K562 (cell line): ENCODE data around the gene MTA2. TPM values are rescaled to one million over a fixed set of nuclear protein-coding genes. Genes with fewer than 3 reads are reported as not detected.

ENCODE experiments used
- CXXC5 ChIP-seq: fragments of 250-450 bp; sonication (Bioruptor Pico); IDR thresholded peaks from 2 replicates; pipeline ENCODE4 v1.8.0; 2022; ENCODE audit warnings: inconsistent platforms, mild to moderate bottlenecking, moderate library complexity
- EP300 ChIP-seq: IDR thresholded peaks from 2 replicates; pipeline ENCODE4 v1.6.1; 2012; ENCODE audit warnings: low read length, improper control_type of control experiment
- FOXP1 ChIP-seq: sonication (generic); formaldehyde crosslinking; IDR thresholded peaks from 2 replicates; pipeline ENCODE4 v1.8.0; 2022; ENCODE audit warnings: mild to moderate bottlenecking, missing genetic modification reagents
- HDAC2 ChIP-seq: fragments of 450-650 bp; IDR thresholded peaks from 2 replicates; pipeline ENCODE4 v1.6.1; 2016; ENCODE audit warnings: mild to moderate bottlenecking
- KLF1 ChIP-seq: fragments of 450-650 bp; IDR thresholded peaks from 2 replicates; pipeline ENCODE4 v1.6.1; 2016; ENCODE audit warnings: missing genetic modification characterization, missing compliant biosample characterization
- PHTF2 ChIP-seq: fragments of 250-450 bp; sonication (Bioruptor Pico); IDR thresholded peaks from 2 replicates; pipeline ENCODE4 v1.5.0; 2021; ENCODE audit warnings: mild to moderate bottlenecking
- RBM22 ChIP-seq: fragments of 200-400 bp; formaldehyde crosslinking; IDR thresholded peaks from 2 replicates; pipeline ENCODE4 v1.6.1; 2018; ENCODE audit warnings: low read length, low read depth; ENCODE audit not compliant: poor library complexity, severe bottlenecking
- RBM39 ChIP-seq: fragments of 200-400 bp; formaldehyde crosslinking; optimal IDR thresholded peaks from 2 replicates; pipeline ENCODE3; 2018; ENCODE audit warnings: low read depth, low read length
- RNF2 ChIP-seq: sonication (generic); IDR thresholded peaks from 2 replicates; pipeline ENCODE4 v1.6.1; 2016
- RUNX1 ChIP-seq: sonication (generic); IDR thresholded peaks from 2 replicates; pipeline ENCODE4 v1.6.1; 2016; ENCODE audit warnings: antibody characterized with exemption, low read depth
- SMARCB1 ChIP-seq: IDR thresholded peaks from 2 replicates; pipeline ENCODE4 v1.6.1; 2011; ENCODE audit warnings: improper control_type of control experiment, low read depth; ENCODE audit not compliant: insufficient read length
- STAG1 ChIP-seq: sonication (generic); formaldehyde crosslinking; IDR thresholded peaks from 2 replicates; pipeline ENCODE4 v1.5.0; 2020; ENCODE audit warnings: missing genetic modification reagents, borderline replicate concordance
- TAF7 ChIP-seq: fragments of 450-650 bp; IDR thresholded peaks from 2 replicates; pipeline ENCODE4 v1.6.1; 2016; ENCODE audit warnings: missing genetic modification characterization, missing compliant biosample characterization
- TEAD2 ChIP-seq: fragments of 450-650 bp; IDR thresholded peaks from 2 replicates; pipeline ENCODE4 v1.6.1; 2016; ENCODE audit warnings: missing genetic modification characterization, control low read depth, missing compliant biosample characterization
- THAP7 ChIP-seq: fragments of 250-450 bp; sonication (Bioruptor Pico); IDR thresholded peaks from 2 replicates; pipeline ENCODE4 v1.5.0; 2021
- ZKSCAN1 ChIP-seq: fragments of 150-350 bp; IDR thresholded peaks from 2 replicates; pipeline ENCODE4 v1.6.1; 2016; ENCODE audit warnings: low read depth, low read length
- ZNF143 ChIP-seq: sonication (generic); formaldehyde crosslinking; IDR thresholded peaks from 2 replicates; pipeline ENCODE4 v1.9.0; 2022; ENCODE audit warnings: mild to moderate bottlenecking, missing genetic modification reagents
- ZNF444 ChIP-seq: fragments of 250-450 bp; sonication (Bioruptor Pico); IDR thresholded peaks from 2 replicates; pipeline ENCODE4 v1.4.0; 2020; ENCODE audit warnings: mild to moderate bottlenecking, moderate library complexity
- ZNF561 ChIP-seq: fragments of 450-650 bp; formaldehyde crosslinking; conservative IDR thresholded peaks from 2 replicates; pipeline ENCODE4 v1.4.0; 2020; ENCODE audit warnings: mild to moderate bottlenecking, moderate library complexity
- ZNF57 ChIP-seq: fragments of 450-650 bp; formaldehyde crosslinking; IDR thresholded peaks from 2 replicates; pipeline ENCODE4 v1.4.0; 2020; ENCODE audit warnings: mild to moderate bottlenecking, moderate library complexity
- ZNF75A ChIP-seq: fragments of 450-650 bp; formaldehyde crosslinking; IDR thresholded peaks from 2 replicates; pipeline ENCODE4 v1.4.0; 2020; ENCODE audit warnings: mild to moderate bottlenecking
- ZNF778 ChIP-seq: fragments of 450-650 bp; formaldehyde crosslinking; IDR thresholded peaks from 2 replicates; pipeline ENCODE4 v1.4.0; 2020; ENCODE audit warnings: mild to moderate bottlenecking, moderate library complexity
- ZNF785 ChIP-seq: fragments of 250-450 bp; sonication (Bioruptor Pico); IDR thresholded peaks from 2 replicates; pipeline ENCODE4 v1.4.0; 2020; ENCODE audit warnings: mild to moderate bottlenecking
- ZSCAN32 ChIP-seq: fragments of 450-650 bp; formaldehyde crosslinking; IDR thresholded peaks from 2 replicates; pipeline ENCODE4 v1.4.0; 2020; ENCODE audit warnings: mild to moderate bottlenecking, moderate library complexity
- polyA plus RNA-seq, 8 experiments: library from polyadenylated mRNA; depleted of rRNA in 4 of 8; stranded (reverse) in 5 of 8; unstranded in 3 of 8; fragments of >200 nt; fragmentation: Nextera tagmentation in 2 of 8; fragmentation: Illumina TruSeq in 1 of 8; extraction: Ambion mirVana in 2 of 8; extraction: Trizol in 1 of 8; gene quantifications; 2 replicates each; pipeline versions ENCODE4 v1.2.1 to v1.2.3, GENCODE V29; 2011 to 2014; ENCODE audit warnings: inconsistent platforms in 1 of 8, missing spikeins in 1 of 8
- total RNA-seq, 7 experiments: library from RNA; depleted of rRNA in 6 of 7; stranded (reverse); fragments of >200 nt in 6 of 7; fragmentation: Illumina TruSeq in 2 of 7; extraction: Trizol in 2 of 7; gene quantifications; 2 replicates each; pipeline versions ENCODE4 v1.2.1 to v1.2.3, GENCODE V29; 2011 to 2021; ENCODE audit warnings: low replicate concordance in 1 of 7
- TF ChIP-seq, protein P1 (sequence below): fragments of 200-800 bp; sonication (Bioruptor generic); IDR thresholded peaks from 2 replicates; pipeline ENCODE4 v1.6.1; 2016; ENCODE audit warnings: missing genetic modification characterization, missing compliant biosample characterization
- TF ChIP-seq, protein P2 (sequence below): fragments of 450-650 bp; formaldehyde crosslinking; IDR thresholded peaks from 2 replicates; pipeline ENCODE4 v1.4.0; 2020; ENCODE audit warnings: mild to moderate bottlenecking

The MTA2 gene
- total and polyA plus RNA-seq, 9 of the 15 experiments (the other 6 are each of a cell fraction or from before 2014, with no cell fraction given) = 6.2 to 220 (median 172) TPM

DNA sequence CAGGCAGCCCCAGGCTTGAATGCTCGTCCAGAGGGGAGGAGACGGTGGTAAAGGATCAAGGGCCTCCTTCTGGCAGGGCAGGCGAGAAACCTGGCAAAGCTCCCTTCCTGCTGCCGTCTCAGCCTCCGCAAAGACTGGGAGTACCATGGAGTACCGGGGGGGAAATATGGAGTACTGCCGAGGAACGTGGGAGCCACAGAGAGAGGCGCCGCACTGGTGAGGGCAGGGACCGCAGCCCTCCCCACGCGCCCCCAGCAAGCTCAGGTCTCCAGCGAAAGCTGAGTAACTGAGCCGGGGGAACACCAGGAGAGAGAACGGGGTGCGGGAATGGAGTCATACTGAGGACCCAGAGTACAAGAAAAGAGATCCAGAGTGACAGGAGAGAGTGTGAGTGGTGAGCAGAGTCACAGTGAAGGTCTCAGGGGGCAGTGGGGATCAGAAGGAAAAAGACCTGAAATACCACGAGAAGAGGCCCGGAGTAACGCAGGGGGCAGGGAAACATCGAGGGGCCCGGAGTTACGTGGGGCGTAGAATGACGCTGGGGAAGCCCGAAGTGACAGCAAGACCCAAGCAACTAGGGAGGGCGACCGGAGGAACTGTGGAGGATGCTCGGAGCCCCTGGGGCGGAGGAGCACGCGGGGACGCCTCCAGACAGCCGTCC is 10.2 kb upstream of the MTA2 start (continued):
- TF ChIP-seq, protein P1, sequence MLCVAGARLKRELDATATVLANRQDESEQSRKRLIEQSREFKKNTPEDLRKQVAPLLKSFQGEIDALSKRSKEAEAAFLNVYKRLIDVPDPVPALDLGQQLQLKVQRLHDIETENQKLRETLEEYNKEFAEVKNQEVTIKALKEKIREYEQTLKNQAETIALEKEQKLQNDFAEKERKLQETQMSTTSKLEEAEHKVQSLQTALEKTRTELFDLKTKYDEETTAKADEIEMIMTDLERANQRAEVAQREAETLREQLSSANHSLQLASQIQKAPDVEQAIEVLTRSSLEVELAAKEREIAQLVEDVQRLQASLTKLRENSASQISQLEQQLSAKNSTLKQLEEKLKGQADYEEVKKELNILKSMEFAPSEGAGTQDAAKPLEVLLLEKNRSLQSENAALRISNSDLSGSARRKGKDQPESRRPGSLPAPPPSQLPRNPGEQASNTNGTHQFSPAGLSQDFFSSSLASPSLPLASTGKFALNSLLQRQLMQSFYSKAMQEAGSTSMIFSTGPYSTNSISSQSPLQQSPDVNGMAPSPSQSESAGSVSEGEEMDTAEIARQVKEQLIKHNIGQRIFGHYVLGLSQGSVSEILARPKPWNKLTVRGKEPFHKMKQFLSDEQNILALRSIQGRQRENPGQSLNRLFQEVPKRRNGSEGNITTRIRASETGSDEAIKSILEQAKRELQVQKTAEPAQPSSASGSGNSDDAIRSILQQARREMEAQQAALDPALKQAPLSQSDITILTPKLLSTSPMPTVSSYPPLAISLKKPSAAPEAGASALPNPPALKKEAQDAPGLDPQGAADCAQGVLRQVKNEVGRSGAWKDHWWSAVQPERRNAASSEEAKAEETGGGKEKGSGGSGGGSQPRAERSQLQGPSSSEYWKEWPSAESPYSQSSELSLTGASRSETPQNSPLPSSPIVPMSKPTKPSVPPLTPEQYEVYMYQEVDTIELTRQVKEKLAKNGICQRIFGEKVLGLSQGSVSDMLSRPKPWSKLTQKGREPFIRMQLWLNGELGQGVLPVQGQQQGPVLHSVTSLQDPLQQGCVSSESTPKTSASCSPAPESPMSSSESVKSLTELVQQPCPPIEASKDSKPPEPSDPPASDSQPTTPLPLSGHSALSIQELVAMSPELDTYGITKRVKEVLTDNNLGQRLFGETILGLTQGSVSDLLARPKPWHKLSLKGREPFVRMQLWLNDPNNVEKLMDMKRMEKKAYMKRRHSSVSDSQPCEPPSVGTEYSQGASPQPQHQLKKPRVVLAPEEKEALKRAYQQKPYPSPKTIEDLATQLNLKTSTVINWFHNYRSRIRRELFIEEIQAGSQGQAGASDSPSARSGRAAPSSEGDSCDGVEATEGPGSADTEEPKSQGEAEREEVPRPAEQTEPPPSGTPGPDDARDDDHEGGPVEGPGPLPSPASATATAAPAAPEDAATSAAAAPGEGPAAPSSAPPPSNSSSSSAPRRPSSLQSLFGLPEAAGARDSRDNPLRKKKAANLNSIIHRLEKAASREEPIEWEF (CRISPR knock-in tag) = no peak
- TF ChIP-seq ZNF143 (CRISPR knock-in tag) = no peak
- TF ChIP-seq ZNF57 (CRISPR knock-in tag) = no peak
- TF ChIP-seq RBM39 = no peak
- TF ChIP-seq TEAD2 (tag) = no peak
- TF ChIP-seq ZNF785 (CRISPR knock-in tag) = no peak
- TF ChIP-seq SMARCB1 = no peak
- TF ChIP-seq, protein P2, sequence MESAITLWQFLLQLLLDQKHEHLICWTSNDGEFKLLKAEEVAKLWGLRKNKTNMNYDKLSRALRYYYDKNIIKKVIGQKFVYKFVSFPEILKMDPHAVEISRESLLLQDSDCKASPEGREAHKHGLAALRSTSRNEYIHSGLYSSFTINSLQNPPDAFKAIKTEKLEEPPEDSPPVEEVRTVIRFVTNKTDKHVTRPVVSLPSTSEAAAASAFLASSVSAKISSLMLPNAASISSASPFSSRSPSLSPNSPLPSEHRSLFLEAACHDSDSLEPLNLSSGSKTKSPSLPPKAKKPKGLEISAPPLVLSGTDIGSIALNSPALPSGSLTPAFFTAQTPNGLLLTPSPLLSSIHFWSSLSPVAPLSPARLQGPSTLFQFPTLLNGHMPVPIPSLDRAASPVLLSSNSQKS = no peak
- no peak for TF ChIP-seq PHTF2 (CRISPR knock-in tag)
- 0 out of 2 replicates have a peak, but pooled peaks have one; percentile 6 for TF ChIP-seq EP300
- TF ChIP-seq ZNF444 = no peak
- TF ChIP-seq STAG1 (CRISPR knock-in tag) = no peak
- TF ChIP-seq KLF1 (tag) = no peak
- no peak for TF ChIP-seq ZNF75A (CRISPR knock-in tag)
- TF ChIP-seq THAP7 (CRISPR knock-in tag) = no peak
- TF ChIP-seq ZNF778 = no peak
- TF ChIP-seq ZSCAN32 (CRISPR knock-in tag) = no peak
- TF ChIP-seq FOXP1 (CRISPR knock-in tag) = peak; percentile 78; the same call in 1 of the 2 replicates
- TF ChIP-seq RBM22 = no peak
- no peak; the same call in 1 of the 2 replicates for TF ChIP-seq TAF7 (tag)
- TF ChIP-seq CXXC5 (CRISPR knock-in tag) = no peak
- TF ChIP-seq ZKSCAN1 = no peak
- no peak for TF ChIP-seq RUNX1
- no peak for TF ChIP-seq ZNF561 (CRISPR knock-in tag)
- TF ChIP-seq RNF2 = no peak
- peak; percentile 91 for TF ChIP-seq HDAC2
